Measurements from ENCODE around the gene PSMB4.

DNA sequence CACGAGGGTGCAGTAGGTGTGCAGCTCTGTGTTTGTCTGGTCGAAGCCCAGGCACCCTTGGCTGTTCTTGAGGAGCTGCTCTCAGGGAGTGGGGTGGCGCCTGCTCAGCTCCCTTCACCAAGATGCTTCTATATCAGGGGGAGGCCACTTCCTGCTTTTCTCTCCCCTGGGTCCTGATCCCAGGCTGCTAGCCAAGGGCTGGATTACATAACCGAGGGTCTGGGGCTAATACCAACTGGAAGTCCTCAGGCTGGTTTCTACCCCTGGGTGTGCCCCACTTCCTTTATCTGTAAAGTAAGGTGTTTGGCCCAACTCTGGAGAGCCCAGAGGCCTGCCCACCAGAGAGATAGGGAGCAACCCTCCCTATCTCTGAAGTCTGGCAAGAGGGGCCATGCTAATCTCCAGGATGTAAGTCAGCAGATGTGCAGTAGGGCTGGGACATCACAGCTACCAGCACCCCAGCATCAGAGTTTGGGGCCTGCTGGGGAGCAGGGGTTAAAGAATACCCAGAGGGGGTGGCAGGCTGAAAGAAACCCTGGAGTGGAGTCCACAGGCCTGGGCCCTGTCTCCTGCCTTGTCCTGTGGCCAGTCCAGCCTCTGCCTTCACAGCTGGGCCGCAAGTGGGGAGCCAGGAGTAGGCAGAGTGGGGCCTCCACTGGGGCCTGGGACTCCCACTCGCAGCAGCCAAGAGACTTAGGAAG is 29.0 kb upstream of the PSMB4 start:
- TF ChIP-seq, protein P1, sequence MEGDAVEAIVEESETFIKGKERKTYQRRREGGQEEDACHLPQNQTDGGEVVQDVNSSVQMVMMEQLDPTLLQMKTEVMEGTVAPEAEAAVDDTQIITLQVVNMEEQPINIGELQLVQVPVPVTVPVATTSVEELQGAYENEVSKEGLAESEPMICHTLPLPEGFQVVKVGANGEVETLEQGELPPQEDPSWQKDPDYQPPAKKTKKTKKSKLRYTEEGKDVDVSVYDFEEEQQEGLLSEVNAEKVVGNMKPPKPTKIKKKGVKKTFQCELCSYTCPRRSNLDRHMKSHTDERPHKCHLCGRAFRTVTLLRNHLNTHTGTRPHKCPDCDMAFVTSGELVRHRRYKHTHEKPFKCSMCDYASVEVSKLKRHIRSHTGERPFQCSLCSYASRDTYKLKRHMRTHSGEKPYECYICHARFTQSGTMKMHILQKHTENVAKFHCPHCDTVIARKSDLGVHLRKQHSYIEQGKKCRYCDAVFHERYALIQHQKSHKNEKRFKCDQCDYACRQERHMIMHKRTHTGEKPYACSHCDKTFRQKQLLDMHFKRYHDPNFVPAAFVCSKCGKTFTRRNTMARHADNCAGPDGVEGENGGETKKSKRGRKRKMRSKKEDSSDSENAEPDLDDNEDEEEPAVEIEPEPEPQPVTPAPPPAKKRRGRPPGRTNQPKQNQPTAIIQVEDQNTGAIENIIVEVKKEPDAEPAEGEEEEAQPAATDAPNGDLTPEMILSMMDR (IDR thresholded peaks at IDR 0.05), result no peak
- TF ChIP-seq POLR2AphosphoS5 (IDR thresholded peaks at IDR 0.05), result no peak

Data from gastroesophageal sphincter (tissue), 3 donors.